ENCODE results near the gene PTPRD. TPM values are rescaled to one million over a fixed set of nuclear protein-coding genes. Genes with fewer than 3 reads are reported as not detected.

The PTPRD gene
- total RNA-seq, 1 donor from 2014 or later: 15.6 TPM

DNA sequence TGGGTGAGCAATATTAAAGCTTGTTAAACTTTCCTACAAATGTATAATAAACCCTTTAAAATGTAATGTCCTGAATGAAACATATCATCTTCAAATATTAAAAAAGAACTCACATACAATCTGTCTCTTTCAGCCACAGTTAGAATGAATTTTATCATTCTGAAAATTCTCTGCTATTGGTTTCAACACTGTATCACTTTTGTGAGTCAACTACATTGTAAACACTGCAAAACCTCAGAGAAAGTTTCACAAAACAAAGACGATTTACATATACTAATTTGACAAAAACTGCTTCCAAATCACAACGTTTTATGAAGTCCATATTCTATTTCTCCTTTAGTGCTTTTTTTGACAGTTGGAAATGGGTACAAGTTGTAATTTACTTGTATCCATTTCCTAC lies 1781.2 kb downstream of the PTPRD start:
- Histone ChIP-seq H3K4me1 (peaks cover 10% of the 10 kb centered on the region), H3K9me3 (replicated peaks) (no peaks in the 10 kb centered on the region), H3K27ac (replicated peaks) (no peak overlapping the region), H3K27me3 (ENCODE audit: low read depth) (no peaks in the 10 kb centered on the region), H3K4me3 (no peak overlapping the region), H3K36me3 (no peaks in the 10 kb centered on the region)
- no peak for TF ChIP-seq CTCF (IDR thresholded peaks at IDR 0.05; ENCODE audit: borderline replicate concordance)
- DNase-seq: no peak
- intact Hi-C loops (cut with micrococcal nuclease): no loop called here

- H3K9me3 ChIP-seq (replicated peaks): no peaks in the 10 kb centered on the region
- no peak overlapping the region for H3K4me3 ChIP-seq
- H3K27ac ChIP-seq (replicated peaks): no peak overlapping the region
- no peaks in the 10 kb centered on the region for H3K4me1 ChIP-seq
- no peak for TF ChIP-seq CTCF (IDR thresholded peaks at IDR 0.05; ENCODE audit: borderline replicate concordance)
- no peak for DNase-seq
- H3K27me3 ChIP-seq (ENCODE audit: low read depth): no peaks in the 10 kb centered on the region
- intact Hi-C loops (cut with micrococcal nuclease): no loop called here
- no peaks in the 10 kb centered on the region for H3K36me3 ChIP-seq
Measured at GRCh38 chr9:8826281-8826680, 1786.5 kb downstream of the PTPRD start.

- intact Hi-C loops (cut with micrococcal nuclease): no loop called here
- TF ChIP-seq CTCF (IDR thresholded peaks at IDR 0.05; ENCODE audit: borderline replicate concordance): no peak
- H3K27me3 ChIP-seq (ENCODE audit: low read depth): no peaks in the 10 kb centered on the region
- H3K36me3 ChIP-seq: no peaks in the 10 kb centered on the region
- H3K4me3 ChIP-seq: peak overlapping the region; percentile 15
- H3K27ac ChIP-seq (replicated peaks): no peak overlapping the region
- H3K4me1 ChIP-seq: no peaks in the 10 kb centered on the region
- no peaks in the 10 kb centered on the region for H3K9me3 ChIP-seq (replicated peaks)
- no peak for DNase-seq
Measured at GRCh38 chr9:8825585-8826147, 1787.1 kb downstream of the PTPRD start.

GRCh38 chr9:8823131-8823895 lies 1789.5 kb downstream of the PTPRD start:
- Histone ChIP-seq H3K4me3 (no peak overlapping the region), H3K4me1 (no peaks in the 10 kb centered on the region), H3K9me3 (replicated peaks) (no peaks in the 10 kb centered on the region), H3K27me3 (ENCODE audit: low read depth) (no peaks in the 10 kb centered on the region), H3K27ac (replicated peaks) (no peak overlapping the region), H3K36me3 (no peaks in the 10 kb centered on the region)
- intact Hi-C loops (cut with micrococcal nuclease): no loop called here
- TF ChIP-seq CTCF (IDR thresholded peaks at IDR 0.05; ENCODE audit: borderline replicate concordance): no peak
- DNase-seq: no peak

- DNase-seq: no peak
- Histone ChIP-seq H3K36me3 (no peaks in the 10 kb centered on the region), H3K4me3 (no peak overlapping the region), H3K27me3 (ENCODE audit: low read depth) (no peaks in the 10 kb centered on the region), H3K9me3 (replicated peaks) (no peaks in the 10 kb centered on the region), H3K4me1 (no peaks in the 10 kb centered on the region), H3K27ac (replicated peaks) (no peak overlapping the region)
- no peak for TF ChIP-seq CTCF (IDR thresholded peaks at IDR 0.05; ENCODE audit: borderline replicate concordance)
- intact Hi-C loops (cut with micrococcal nuclease): no loop called here
Measured at GRCh38 chr9:8822667-8823025, 1790.2 kb downstream of the PTPRD start.
